ENCODE results near the gene GRIA3. TPM values are rescaled to one million over a fixed set of nuclear protein-coding genes. Genes with fewer than 3 reads are reported as not detected.

Gene GRIA3
- 1.3 and 1.5 TPM in 2 replicates for total RNA-seq

DNA sequence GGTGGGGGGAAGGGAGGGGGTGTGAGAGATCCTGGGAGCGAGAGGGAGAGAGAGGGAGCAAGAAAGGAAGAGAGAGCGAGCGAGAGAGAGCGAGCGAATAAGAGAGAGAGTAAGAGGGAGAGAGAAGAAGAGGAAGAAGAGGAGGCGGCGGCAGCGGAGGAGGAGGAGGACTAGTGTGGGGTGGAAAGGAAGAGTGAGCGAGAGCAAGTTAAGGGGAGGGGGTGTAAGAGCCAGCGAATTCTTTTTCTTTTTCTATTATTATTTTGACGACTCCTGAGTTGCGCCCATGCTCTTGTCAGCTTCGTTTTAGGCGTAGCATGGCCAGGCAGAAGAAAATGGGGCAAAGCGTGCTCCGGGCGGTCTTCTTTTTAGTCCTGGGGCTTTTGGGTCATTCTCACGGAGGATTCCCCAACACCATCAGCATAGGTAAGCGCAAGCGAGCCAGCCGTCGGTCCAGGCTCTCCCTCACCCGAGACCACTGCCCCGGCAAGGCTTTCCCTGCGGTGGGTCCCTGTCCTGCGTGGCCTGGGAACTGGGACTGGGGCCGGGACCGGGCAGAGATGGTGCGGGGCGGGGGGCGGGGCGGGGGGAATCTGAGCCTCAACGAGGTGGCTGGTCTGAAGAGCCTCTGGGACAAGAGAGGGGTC lies at the start of gene GRIA3:
GRIA3 (plus strand) TSS at position 60 of the 647 bp plus-strand sequence; CDS start at position 318, 258 bp downstream.

